Fibroblast of villous mesenchyme (primary cell): Measurements from ENCODE around the gene ROCK1. TPM values are rescaled to one million over a fixed set of nuclear protein-coding genes. Genes with fewer than 3 reads are reported as not detected.
A peak's percentile ranks its signal among the peaks of the same experiment; 100 is the strongest.

Experiments used
- DNase-seq: peaks from one replicate; pipeline ENCODE4 v3.0.0-alpha.2; 2010; ENCODE audit warnings: low read depth
- H3K4me3 ChIP-seq: 2 replicates; pipeline ENCODE4 v1.5.1; 2011; ENCODE audit warnings: low read depth, mild to moderate bottlenecking, low read length
- total RNA-seq: library from RNA; depleted of rRNA; stranded (reverse); fragments of >200 nt; gene quantifications from 2 replicates; pipeline ENCODE4 v1.2.3, GENCODE V29; 2012
- TF ChIP-seq, protein P1 (sequence below): IDR thresholded peaks from 2 replicates; pipeline ENCODE4 v1.5.1; 2012; ENCODE audit warnings: low read depth, mild to moderate bottlenecking, low read length; ENCODE audit not compliant: insufficient read depth

The ROCK1 gene
- total RNA-seq, 1 donor: 55.3 TPM

DNA sequence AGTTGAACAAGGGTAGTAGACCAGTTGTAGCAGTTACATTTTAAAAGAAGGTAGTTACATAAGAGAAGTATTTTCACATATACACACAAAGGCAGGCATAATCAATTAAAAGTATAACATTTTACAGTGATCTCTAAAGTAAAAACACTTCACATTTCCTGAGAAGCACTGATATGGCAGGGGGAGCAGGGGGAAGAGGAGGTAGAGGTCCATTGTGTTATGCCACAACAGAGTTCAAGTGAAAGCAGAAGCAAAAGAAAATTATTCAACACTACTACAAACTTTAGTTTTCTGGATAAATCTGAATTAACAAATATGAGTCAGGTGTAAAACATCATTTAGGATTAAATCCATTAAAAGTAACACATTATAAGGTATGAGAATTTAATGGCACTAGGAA is 38.4 kb downstream of the ROCK1 start:
- H3K4me3 ChIP-seq: no peak overlapping the region
- TF ChIP-seq, protein P1, sequence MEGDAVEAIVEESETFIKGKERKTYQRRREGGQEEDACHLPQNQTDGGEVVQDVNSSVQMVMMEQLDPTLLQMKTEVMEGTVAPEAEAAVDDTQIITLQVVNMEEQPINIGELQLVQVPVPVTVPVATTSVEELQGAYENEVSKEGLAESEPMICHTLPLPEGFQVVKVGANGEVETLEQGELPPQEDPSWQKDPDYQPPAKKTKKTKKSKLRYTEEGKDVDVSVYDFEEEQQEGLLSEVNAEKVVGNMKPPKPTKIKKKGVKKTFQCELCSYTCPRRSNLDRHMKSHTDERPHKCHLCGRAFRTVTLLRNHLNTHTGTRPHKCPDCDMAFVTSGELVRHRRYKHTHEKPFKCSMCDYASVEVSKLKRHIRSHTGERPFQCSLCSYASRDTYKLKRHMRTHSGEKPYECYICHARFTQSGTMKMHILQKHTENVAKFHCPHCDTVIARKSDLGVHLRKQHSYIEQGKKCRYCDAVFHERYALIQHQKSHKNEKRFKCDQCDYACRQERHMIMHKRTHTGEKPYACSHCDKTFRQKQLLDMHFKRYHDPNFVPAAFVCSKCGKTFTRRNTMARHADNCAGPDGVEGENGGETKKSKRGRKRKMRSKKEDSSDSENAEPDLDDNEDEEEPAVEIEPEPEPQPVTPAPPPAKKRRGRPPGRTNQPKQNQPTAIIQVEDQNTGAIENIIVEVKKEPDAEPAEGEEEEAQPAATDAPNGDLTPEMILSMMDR: no peak
- DNase-seq: no peak

GRCh38 chr18:21071071-21071470 is 40.5 kb downstream of the ROCK1 start:
- no peak overlapping the region for H3K4me3 ChIP-seq
- DNase-seq: no peak
- TF ChIP-seq, protein P1: no peak

DNA sequence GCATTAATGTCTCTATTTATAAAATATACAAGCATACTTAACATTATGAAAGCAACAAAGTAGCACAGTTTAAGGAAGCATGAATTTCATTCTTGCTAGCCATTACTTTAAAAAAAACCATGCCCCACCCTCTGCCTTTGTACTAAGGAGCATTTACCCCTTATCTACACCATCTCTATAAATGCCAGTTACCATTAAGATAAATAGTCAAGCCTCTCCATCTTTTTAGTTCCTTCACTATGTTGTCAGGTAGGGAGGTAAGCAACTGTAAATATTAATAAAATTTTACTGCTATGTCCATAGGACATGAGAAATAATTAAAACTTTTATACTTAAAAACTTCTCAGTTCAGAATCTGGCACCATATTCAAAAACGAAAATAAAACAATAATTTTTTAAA is 42.1 kb downstream of the ROCK1 start:
- TF ChIP-seq, protein P1: no peak
- H3K4me3 ChIP-seq: no peak overlapping the region
- DNase-seq: no peak

DNA sequence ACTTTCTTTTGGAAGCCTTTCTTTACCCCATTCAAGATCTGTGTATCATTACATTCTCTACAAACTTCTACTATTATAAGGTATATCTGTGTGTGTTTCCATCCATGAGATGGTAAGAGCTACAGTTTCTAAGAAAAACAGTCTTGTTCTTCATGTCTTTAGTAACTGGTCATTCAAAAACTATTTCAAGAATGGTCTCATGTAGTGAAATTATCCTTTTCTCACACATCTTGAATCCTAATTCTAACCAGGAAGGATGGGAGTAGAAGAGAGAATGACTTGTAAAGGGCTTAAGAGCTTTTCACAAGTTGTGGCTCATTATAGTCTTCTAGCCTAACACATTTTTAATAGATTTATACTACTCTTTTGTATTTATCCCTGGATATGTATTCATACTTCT is 47.3 kb downstream of the ROCK1 start:
- TF ChIP-seq, protein P1: no peak
- peak; percentile 17 for DNase-seq
- H3K4me3 ChIP-seq: no peak overlapping the region

GRCh38 chr18:21063011-21063410 is 48.6 kb downstream of the ROCK1 start:
- no peak for DNase-seq
- H3K4me3 ChIP-seq: no peak overlapping the region

DNA sequence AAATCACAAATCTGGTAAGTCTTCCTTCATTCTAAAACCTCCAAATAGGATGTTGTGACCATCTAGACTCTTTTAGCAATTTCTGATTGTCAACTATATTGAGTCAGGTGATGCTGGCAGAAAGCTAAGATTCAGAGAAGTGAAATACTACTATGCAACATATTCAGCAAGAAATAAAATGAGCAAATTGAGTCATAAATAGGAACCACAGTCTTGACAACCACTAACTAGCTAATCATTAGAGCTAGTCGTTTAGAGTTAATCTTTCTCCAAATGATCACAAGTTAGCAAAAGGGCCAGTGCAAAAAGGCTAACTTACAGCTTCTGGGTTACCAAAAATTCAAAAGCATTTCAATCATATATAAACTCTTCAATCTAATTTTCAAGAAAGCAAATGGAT is 54.5 kb downstream of the ROCK1 start:
- no peak overlapping the region for H3K4me3 ChIP-seq
- no peak for DNase-seq
- TF ChIP-seq, protein P1: no peak

More at GRCh38 chr18:21063011-21063410, 48.6 kb downstream of the ROCK1 start:
- TF ChIP-seq, protein P1: no peak

DNA sequence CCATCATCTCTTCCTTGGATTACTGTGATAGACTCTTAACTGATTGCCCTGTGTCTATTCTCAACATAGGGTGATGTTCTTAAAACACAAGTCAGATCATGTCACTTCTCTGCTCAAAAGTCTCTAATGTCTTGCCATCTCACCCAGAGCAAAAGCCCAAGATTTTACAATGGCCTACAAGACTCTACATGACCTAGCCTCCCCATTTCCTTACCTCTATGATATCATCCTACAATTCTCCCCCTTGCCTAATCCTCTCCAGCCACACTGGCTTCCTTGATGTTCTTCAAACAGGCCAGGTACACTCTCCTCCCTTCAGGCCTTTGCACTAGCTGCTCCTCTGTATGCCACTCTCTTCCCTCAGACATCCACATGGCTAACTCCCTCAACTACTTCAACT is 55.1 kb downstream of the ROCK1 start:
- DNase-seq: no peak
- H3K4me3 ChIP-seq: no peak overlapping the region
- TF ChIP-seq, protein P1: no peak
